WTC11 (cell line): ENCODE data around the gene PCDHGB5. TPM values are rescaled to one million over a fixed set of nuclear protein-coding genes. Genes with fewer than 3 reads are reported as not detected.

Experiments used
- ATAC-seq: fragments of 200-7000 bp; cut with Tn5 transposase; 2 replicates; pipeline ENCODE4 v1.10.0; 2021; ENCODE audit warnings: mild to moderate bottlenecking, moderate library complexity
- CTCF ChIA-PET: fragments of 300-600 bp; sonication (Branson Sonifier 250); formaldehyde crosslinking; loops from one replicate; lab custom pipeline; 2021; ENCODE audit warnings: antibody characterized with exemption; lab: Charles Lee
- POLR2A ChIA-PET: fragments of 350-600 bp; sonication (Branson Sonifier 250); formaldehyde crosslinking; loops from one replicate; lab custom pipeline; 2021; ENCODE audit warnings: antibody characterized with exemption; lab: Charles Lee
- DNase-seq: peaks from one replicate; pipeline ENCODE4 v3.0.0; 2021; ENCODE audit warnings: low spot score
- H3K27ac Mint-ChIP-seq: 2 replicates; pipeline ENCODE4 v1.8.0; 2021; ENCODE audit warnings: mixed read lengths
- H3K27me3 Mint-ChIP-seq: 2 replicates; pipeline ENCODE4 v1.8.0; 2021; ENCODE audit warnings: low read depth, mild to moderate bottlenecking, moderate library complexity, mixed read lengths
- H3K36me3 Mint-ChIP-seq: 2 replicates; pipeline ENCODE4 v1.8.0; 2021; ENCODE audit warnings: mixed read lengths
- H3K4me1 Mint-ChIP-seq: 2 replicates; pipeline ENCODE4 v1.8.0; 2022; ENCODE audit warnings: mixed read lengths
- H3K4me3 Mint-ChIP-seq: 2 replicates; pipeline ENCODE4 v1.8.0; 2021; ENCODE audit warnings: mild to moderate bottlenecking, moderate library complexity, mixed read lengths
- H3K9me3 Mint-ChIP-seq: 2 replicates; pipeline ENCODE4 v1.8.0; 2021; ENCODE audit warnings: mixed read lengths
- FOXP1 ChIP-seq: sonication (generic); formaldehyde crosslinking; IDR thresholded peaks from 2 replicates; pipeline ENCODE4 v1.8.0; 2022; ENCODE audit warnings: missing genetic modification reagents, mild to moderate bottlenecking, moderate library complexity, borderline replicate concordance
- KAT7 ChIP-seq: sonication (generic); formaldehyde crosslinking; IDR thresholded peaks from 2 replicates; pipeline ENCODE4 v1.8.1; 2023; ENCODE audit warnings: missing genetic modification reagents, mild to moderate bottlenecking, borderline replicate concordance
- NFYB ChIP-seq: sonication (generic); formaldehyde crosslinking; conservative IDR thresholded peaks from 2 replicates; pipeline ENCODE4 v1.8.0; 2022; ENCODE audit warnings: low read depth, missing genetic modification reagents
- NR3C1 ChIP-seq: sonication (generic); formaldehyde crosslinking; conservative IDR thresholded peaks from 2 replicates; pipeline ENCODE4 v1.8.1; 2023; ENCODE audit warnings: low read depth, mild to moderate bottlenecking, missing genetic modification reagents
- SMAD4 ChIP-seq: sonication (generic); formaldehyde crosslinking; IDR thresholded peaks from 2 replicates; pipeline ENCODE4 v1.8.0; 2022; ENCODE audit warnings: mild to moderate bottlenecking, missing genetic modification reagents
- TEAD4 ChIP-seq: sonication (generic); formaldehyde crosslinking; IDR thresholded peaks from 2 replicates; pipeline ENCODE4 v1.8.0; 2022; ENCODE audit warnings: mild to moderate bottlenecking, missing genetic modification reagents
- ZNF263 ChIP-seq: sonication (generic); formaldehyde crosslinking; IDR thresholded peaks from 2 replicates; pipeline ENCODE4 v1.8.1; 2022; ENCODE audit warnings: low read depth, mild to moderate bottlenecking, moderate library complexity, missing genetic modification reagents
- total RNA-seq: library from RNA; stranded (reverse); gene quantifications from 3 replicates; pipeline ENCODE4 v1.2.3, GENCODE V29; 2021
- TF ChIP-seq, protein P1 (sequence below): sonication (generic); formaldehyde crosslinking; IDR thresholded peaks from 2 replicates; pipeline ENCODE4 v1.8.1; 2022; ENCODE audit warnings: mild to moderate bottlenecking, missing genetic modification reagents, moderate library complexity, borderline replicate concordance
- TF ChIP-seq, protein P2 (sequence below): sonication (generic); formaldehyde crosslinking; conservative IDR thresholded peaks from 2 replicates; pipeline ENCODE4 v1.8.1; 2023; ENCODE audit warnings: mild to moderate bottlenecking, low read depth, missing genetic modification reagents, moderate library complexity
- TF ChIP-seq, protein P3 (sequence below): fragments of 200-600 bp; IDR thresholded peaks from 2 replicates; pipeline ENCODE4 v1.8.0; 2022; ENCODE audit warnings: antibody characterized with exemption
- TF ChIP-seq, protein P4 (sequence below): fragments of 250-450 bp; sonication (Bioruptor Pico); IDR thresholded peaks from 2 replicates; pipeline ENCODE4 v1.9.0; 2021; ENCODE audit warnings: mild to moderate bottlenecking, borderline replicate concordance
- TF ChIP-seq, protein P5 (sequence below): sonication (generic); formaldehyde crosslinking; IDR thresholded peaks from 2 replicates; pipeline ENCODE4 v1.8.0; 2022; ENCODE audit warnings: mild to moderate bottlenecking, missing genetic modification reagents
- TF ChIP-seq, protein P6 (sequence below): sonication (generic); formaldehyde crosslinking; IDR thresholded peaks from 2 replicates; pipeline ENCODE4 v1.8.1; 2022; ENCODE audit warnings: mild to moderate bottlenecking, moderate library complexity, missing genetic modification reagents

PCDHGB5 gene
- total RNA-seq, 1 experiment from 2014 or later: 9.7 TPM

DNA sequence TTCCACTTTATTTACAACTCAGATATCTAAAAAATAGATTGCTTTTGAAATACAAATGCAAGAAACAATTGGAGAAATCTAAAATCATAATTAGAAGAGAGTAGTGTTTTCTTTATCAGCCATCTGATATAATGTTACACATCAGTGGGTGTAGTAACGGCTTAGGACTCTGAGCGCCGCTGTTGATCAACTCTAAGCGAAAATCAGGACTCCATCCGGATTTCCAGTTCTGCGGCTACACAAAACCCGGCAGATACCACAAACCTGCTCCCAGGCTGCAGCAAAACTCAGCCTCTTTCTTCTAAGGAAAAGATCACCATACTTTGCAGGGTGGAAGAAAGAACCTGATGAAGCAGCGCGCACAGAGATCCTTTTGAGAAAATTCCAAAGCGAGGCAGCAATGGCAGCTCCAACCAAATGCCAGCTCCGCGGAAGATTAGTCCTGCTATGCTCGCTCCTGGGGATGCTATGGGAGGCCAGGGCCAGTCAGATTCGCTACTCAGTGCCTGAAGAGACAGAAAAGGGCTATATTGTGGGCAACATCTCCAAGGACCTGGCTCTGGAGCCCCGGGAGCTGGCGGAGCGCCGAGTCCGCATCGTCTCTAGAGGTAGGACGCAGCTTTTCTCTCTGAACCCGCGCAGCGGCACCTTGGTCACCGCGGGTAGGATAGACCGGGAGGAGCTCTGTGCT is 5.0 kb downstream of the PCDHGB5 start, which contains the start of gene PCDHGA9:
Gene PCDHGA9, plus strand, starts transcription at position 226 of the 691 bp plus-strand sequence. Its CDS starts 175 bp downstream, at position 401.
- no peak for TF ChIP-seq NFYB
- POLR2A ChIA-PET: no interaction called here
- Mint-ChIP-seq H3K27me3 (peaks cover 14% of the 10 kb centered on the region), H3K27ac (no peak within 1 kb of the TSS), H3K36me3 (peaks cover 50% of the 10 kb centered on the region), H3K9me3 (peaks cover 43% of the 10 kb centered on the region), H3K4me1 (no peaks in the 10 kb centered on the region), H3K4me3 (no peak within 1 kb of the TSS)
- ATAC-seq (no peak), DNase-seq (no peak)
- CTCF ChIA-PET: interaction anchor here (0.5 to 1.7 kb wide), 9 partner anchors 10 to 161 kb away, joined by 4 to 15 read pairs (median 5); partner anchors contain the start of genes PCDHGA10, PCDHGA11, PCDHGA8 and PCDHGB3

DNA sequence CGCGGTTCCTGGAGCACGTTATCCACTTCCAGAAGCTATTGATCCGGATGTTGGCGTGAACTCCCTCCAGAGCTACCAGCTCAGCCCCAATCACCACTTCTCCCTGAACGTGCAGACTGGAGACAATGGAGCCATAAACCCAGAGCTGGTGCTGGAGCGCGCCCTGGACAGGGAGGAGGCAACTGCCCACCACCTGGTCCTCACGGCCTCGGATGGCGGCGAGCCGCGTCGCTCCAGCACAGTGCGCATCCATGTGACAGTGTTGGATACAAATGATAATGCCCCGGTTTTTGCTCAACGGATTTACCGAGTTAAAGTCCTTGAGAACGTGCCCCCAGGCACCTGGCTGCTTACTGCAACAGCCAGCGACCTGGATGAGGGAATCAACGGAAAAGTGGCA is 5.6 kb downstream of the PCDHGB5 start:
- no peak overlapping the region for H3K4me3 Mint-ChIP-seq
- TF ChIP-seq TEAD4: no peak
- no peak for TF ChIP-seq FOXP1
- TF ChIP-seq SMAD4 (CRISPR knock-in tag): no peak
- TF ChIP-seq NR3C1: no peak
- TF ChIP-seq KAT7 (CRISPR knock-in tag): no peak
- TF ChIP-seq, protein P1, sequence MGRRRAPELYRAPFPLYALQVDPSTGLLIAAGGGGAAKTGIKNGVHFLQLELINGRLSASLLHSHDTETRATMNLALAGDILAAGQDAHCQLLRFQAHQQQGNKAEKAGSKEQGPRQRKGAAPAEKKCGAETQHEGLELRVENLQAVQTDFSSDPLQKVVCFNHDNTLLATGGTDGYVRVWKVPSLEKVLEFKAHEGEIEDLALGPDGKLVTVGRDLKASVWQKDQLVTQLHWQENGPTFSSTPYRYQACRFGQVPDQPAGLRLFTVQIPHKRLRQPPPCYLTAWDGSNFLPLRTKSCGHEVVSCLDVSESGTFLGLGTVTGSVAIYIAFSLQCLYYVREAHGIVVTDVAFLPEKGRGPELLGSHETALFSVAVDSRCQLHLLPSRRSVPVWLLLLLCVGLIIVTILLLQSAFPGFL (CRISPR knock-in tag): no peak
- no peak for TF ChIP-seq ZNF263 (CRISPR knock-in tag)
- TF ChIP-seq, protein P2, sequence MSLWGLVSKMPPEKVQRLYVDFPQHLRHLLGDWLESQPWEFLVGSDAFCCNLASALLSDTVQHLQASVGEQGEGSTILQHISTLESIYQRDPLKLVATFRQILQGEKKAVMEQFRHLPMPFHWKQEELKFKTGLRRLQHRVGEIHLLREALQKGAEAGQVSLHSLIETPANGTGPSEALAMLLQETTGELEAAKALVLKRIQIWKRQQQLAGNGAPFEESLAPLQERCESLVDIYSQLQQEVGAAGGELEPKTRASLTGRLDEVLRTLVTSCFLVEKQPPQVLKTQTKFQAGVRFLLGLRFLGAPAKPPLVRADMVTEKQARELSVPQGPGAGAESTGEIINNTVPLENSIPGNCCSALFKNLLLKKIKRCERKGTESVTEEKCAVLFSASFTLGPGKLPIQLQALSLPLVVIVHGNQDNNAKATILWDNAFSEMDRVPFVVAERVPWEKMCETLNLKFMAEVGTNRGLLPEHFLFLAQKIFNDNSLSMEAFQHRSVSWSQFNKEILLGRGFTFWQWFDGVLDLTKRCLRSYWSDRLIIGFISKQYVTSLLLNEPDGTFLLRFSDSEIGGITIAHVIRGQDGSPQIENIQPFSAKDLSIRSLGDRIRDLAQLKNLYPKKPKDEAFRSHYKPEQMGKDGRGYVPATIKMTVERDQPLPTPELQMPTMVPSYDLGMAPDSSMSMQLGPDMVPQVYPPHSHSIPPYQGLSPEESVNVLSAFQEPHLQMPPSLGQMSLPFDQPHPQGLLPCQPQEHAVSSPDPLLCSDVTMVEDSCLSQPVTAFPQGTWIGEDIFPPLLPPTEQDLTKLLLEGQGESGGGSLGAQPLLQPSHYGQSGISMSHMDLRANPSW (CRISPR knock-in tag): no peak
- TF ChIP-seq, protein P3, sequence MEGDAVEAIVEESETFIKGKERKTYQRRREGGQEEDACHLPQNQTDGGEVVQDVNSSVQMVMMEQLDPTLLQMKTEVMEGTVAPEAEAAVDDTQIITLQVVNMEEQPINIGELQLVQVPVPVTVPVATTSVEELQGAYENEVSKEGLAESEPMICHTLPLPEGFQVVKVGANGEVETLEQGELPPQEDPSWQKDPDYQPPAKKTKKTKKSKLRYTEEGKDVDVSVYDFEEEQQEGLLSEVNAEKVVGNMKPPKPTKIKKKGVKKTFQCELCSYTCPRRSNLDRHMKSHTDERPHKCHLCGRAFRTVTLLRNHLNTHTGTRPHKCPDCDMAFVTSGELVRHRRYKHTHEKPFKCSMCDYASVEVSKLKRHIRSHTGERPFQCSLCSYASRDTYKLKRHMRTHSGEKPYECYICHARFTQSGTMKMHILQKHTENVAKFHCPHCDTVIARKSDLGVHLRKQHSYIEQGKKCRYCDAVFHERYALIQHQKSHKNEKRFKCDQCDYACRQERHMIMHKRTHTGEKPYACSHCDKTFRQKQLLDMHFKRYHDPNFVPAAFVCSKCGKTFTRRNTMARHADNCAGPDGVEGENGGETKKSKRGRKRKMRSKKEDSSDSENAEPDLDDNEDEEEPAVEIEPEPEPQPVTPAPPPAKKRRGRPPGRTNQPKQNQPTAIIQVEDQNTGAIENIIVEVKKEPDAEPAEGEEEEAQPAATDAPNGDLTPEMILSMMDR: no peak
- TF ChIP-seq, protein P4, sequence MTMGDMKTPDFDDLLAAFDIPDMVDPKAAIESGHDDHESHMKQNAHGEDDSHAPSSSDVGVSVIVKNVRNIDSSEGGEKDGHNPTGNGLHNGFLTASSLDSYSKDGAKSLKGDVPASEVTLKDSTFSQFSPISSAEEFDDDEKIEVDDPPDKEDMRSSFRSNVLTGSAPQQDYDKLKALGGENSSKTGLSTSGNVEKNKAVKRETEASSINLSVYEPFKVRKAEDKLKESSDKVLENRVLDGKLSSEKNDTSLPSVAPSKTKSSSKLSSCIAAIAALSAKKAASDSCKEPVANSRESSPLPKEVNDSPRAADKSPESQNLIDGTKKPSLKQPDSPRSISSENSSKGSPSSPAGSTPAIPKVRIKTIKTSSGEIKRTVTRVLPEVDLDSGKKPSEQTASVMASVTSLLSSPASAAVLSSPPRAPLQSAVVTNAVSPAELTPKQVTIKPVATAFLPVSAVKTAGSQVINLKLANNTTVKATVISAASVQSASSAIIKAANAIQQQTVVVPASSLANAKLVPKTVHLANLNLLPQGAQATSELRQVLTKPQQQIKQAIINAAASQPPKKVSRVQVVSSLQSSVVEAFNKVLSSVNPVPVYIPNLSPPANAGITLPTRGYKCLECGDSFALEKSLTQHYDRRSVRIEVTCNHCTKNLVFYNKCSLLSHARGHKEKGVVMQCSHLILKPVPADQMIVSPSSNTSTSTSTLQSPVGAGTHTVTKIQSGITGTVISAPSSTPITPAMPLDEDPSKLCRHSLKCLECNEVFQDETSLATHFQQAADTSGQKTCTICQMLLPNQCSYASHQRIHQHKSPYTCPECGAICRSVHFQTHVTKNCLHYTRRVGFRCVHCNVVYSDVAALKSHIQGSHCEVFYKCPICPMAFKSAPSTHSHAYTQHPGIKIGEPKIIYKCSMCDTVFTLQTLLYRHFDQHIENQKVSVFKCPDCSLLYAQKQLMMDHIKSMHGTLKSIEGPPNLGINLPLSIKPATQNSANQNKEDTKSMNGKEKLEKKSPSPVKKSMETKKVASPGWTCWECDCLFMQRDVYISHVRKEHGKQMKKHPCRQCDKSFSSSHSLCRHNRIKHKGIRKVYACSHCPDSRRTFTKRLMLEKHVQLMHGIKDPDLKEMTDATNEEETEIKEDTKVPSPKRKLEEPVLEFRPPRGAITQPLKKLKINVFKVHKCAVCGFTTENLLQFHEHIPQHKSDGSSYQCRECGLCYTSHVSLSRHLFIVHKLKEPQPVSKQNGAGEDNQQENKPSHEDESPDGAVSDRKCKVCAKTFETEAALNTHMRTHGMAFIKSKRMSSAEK (CRISPR knock-in tag): no peak
- TF ChIP-seq, protein P5, sequence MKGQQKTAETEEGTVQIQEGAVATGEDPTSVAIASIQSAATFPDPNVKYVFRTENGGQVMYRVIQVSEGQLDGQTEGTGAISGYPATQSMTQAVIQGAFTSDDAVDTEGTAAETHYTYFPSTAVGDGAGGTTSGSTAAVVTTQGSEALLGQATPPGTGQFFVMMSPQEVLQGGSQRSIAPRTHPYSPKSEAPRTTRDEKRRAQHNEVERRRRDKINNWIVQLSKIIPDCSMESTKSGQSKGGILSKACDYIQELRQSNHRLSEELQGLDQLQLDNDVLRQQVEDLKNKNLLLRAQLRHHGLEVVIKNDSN (CRISPR knock-in tag): no peak
- TF ChIP-seq, protein P6, sequence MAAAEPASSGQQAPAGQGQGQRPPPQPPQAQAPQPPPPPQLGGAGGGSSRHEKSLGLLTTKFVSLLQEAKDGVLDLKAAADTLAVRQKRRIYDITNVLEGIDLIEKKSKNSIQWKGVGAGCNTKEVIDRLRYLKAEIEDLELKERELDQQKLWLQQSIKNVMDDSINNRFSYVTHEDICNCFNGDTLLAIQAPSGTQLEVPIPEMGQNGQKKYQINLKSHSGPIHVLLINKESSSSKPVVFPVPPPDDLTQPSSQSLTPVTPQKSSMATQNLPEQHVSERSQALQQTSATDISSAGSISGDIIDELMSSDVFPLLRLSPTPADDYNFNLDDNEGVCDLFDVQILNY (CRISPR knock-in tag): no peak
- ATAC-seq: no peak
- peaks cover 49% of the 10 kb centered on the region for H3K36me3 Mint-ChIP-seq
- peaks cover 3% of the 10 kb centered on the region for H3K4me1 Mint-ChIP-seq
- no peak for DNase-seq
- POLR2A ChIA-PET: no interaction called here
- H3K9me3 Mint-ChIP-seq: peaks cover 43% of the 10 kb centered on the region
- H3K27ac Mint-ChIP-seq: no peak overlapping the region
- CTCF ChIA-PET: interaction anchor here (0.6 to 1.7 kb wide), 9 partner anchors 10 to 160 kb away, joined by 3 to 15 read pairs (median 5); partner anchors contain the start of genes PCDHGA10, PCDHGA11, PCDHGA8 and PCDHGB3
- peaks cover 17% of the 10 kb centered on the region for H3K27me3 Mint-ChIP-seq
